IMR-90 (cell line): Measurements from ENCODE around the gene ALPI.

Experiments
- CEBPB ChIP-seq: IDR thresholded peaks from 2 replicates; pipeline ENCODE4 v1.6.1; 2012; ENCODE audit warnings: low read depth, low read length, improper control_type of control experiment
- CHD1 ChIP-seq: IDR thresholded peaks from 2 replicates; pipeline ENCODE4 v1.6.1; 2012; ENCODE audit warnings: low read depth, low read length, improper control_type of control experiment
- CTCF ChIP-seq: conservative IDR thresholded peaks from 2 replicates; pipeline ENCODE4 v1.5.1; 2012; ENCODE audit warnings: mild to moderate bottlenecking, low read depth, low read length, improper control_type of control experiment
- ELK1 ChIP-seq: fragments of 150-350 bp; IDR thresholded peaks from 2 replicates; pipeline ENCODE4 v1.6.1; 2016; ENCODE audit warnings: low read depth, mild to moderate bottlenecking, low read length, moderate library complexity, borderline replicate concordance
- FOS ChIP-seq: fragments of 150-350 bp; IDR thresholded peaks from 2 replicates; pipeline ENCODE4 v1.6.1; 2016; ENCODE audit warnings: low read depth, low read length
- MAFK ChIP-seq: IDR thresholded peaks from 2 replicates; pipeline ENCODE4 v1.6.1; 2012; ENCODE audit warnings: low read depth, low read length, improper control_type of control experiment
- MAZ ChIP-seq: IDR thresholded peaks from 2 replicates; pipeline ENCODE4 v1.6.1; 2012; ENCODE audit warnings: low read depth, mild to moderate bottlenecking, low read length, improper control_type of control experiment, moderate library complexity, borderline replicate concordance
- MXI1 ChIP-seq: IDR thresholded peaks from 2 replicates; pipeline ENCODE4 v1.6.1; 2012; ENCODE audit warnings: low read depth, mild to moderate bottlenecking, low read length, moderate library complexity, borderline replicate concordance
- NFE2L2 ChIP-seq: fragments of 150-350 bp; IDR thresholded peaks from 2 replicates; pipeline ENCODE4 v1.6.1; 2016; ENCODE audit warnings: low read depth, mild to moderate bottlenecking, low read length
- POLR2A ChIP-seq: IDR thresholded peaks from 2 replicates; pipeline ENCODE4 v1.6.1; 2012; ENCODE audit warnings: mild to moderate bottlenecking, low read depth, low read length
- RAD21 ChIP-seq: IDR thresholded peaks from 2 replicates; pipeline ENCODE4 v1.6.1; 2012; ENCODE audit warnings: low read length, improper control_type of control experiment
- RFX5 ChIP-seq: IDR thresholded peaks from 2 replicates; pipeline ENCODE4 v1.8.0; 2012; ENCODE audit warnings: low read depth, mild to moderate bottlenecking, low read length, moderate library complexity
- SMC3 ChIP-seq: fragments of 150-350 bp; IDR thresholded peaks from 2 replicates; pipeline ENCODE4 v1.6.1; 2016; ENCODE audit warnings: low read depth, mild to moderate bottlenecking, antibody characterized with exemption, low read length, moderate library complexity
- USF2 ChIP-seq: fragments of 150-350 bp; IDR thresholded peaks from 2 replicates; pipeline ENCODE4 v1.6.1; 2017; ENCODE audit warnings: mild to moderate bottlenecking, antibody characterized with exemption, low read length, low read depth

GRCh38 chr2:232488721-232489300 lies 32.9 kb downstream of the ALPI start:
- TF ChIP-seq USF2 (no peak), CEBPB (no peak), CTCF (no peak), MAZ (no peak), MXI1 (no peak), POLR2A (no peak), NFE2L2 (no peak), SMC3 (no peak), FOS (no peak), RAD21 (no peak), RFX5 (no peak), MAFK (no peak), CHD1 (no peak), ELK1 (no peak)
